H4 (cell line): ENCODE data around the gene INTS6. TPM values are rescaled to one million over a fixed set of nuclear protein-coding genes. Genes with fewer than 3 reads are reported as not detected.
A peak's percentile ranks its signal among the peaks of the same experiment; 100 is the strongest.

Experiments
- DNase-seq: peaks from one replicate; pipeline ENCODE4 v3.0.0-alpha.2; 2015; ENCODE audit warnings: low spot score
- total RNA-seq: library from RNA; depleted of rRNA; stranded (reverse); fragments of >200 nt; shearing (Covaris generic); gene quantifications from 2 replicates; pipeline ENCODE4 v1.2.3, GENCODE V29; 2014

Gene INTS6
- total RNA-seq, 1 experiment from 2014 or later = 18.6 TPM

GRCh38 chr13:51343475-51343874 is 109.4 kb downstream of the INTS6 start:
- no peak for DNase-seq

GRCh38 chr13:51342706-51343105 is 110.1 kb downstream of the INTS6 start:
- no peak for DNase-seq

GRCh38 chr13:51341791-51342190 is 111.0 kb downstream of the INTS6 start:
- no peak for DNase-seq

GRCh38 chr13:51341232-51341631 is 111.6 kb downstream of the INTS6 start:
- no peak for DNase-seq

GRCh38 chr13:51339952-51340732 is 112.7 kb downstream of the INTS6 start:
- no peak for DNase-seq

GRCh38 chr13:51339354-51339753 is 113.5 kb downstream of the INTS6 start, which contains the start of gene SERPINE3:
SERPINE3 (plus strand) TSS chr13:51339691; CDS start chr13:51341092, 1,401 bp downstream.
- no peak for DNase-seq

- no peak for DNase-seq
Observed at GRCh38 chr13:51336746-51337145, 116.1 kb downstream of the INTS6 start.

- DNase-seq = no peak
Observed at GRCh38 chr13:51333826-51334225, 119.0 kb downstream of the INTS6 start.

GRCh38 chr13:51333421-51333820 is 119.4 kb downstream of the INTS6 start:
- no peak for DNase-seq

- DNase-seq = no peak
Observed at GRCh38 chr13:51332566-51333361, 120.1 kb downstream of the INTS6 start.

- DNase-seq = no peak
Observed at GRCh38 chr13:51331354-51331861, 121.4 kb downstream of the INTS6 start.

- DNase-seq = peak; percentile 79
Observed at GRCh38 chr13:51330791-51331190, 122.0 kb downstream of the INTS6 start.

GRCh38 chr13:51329606-51330005 is 123.2 kb downstream of the INTS6 start:
- peak; percentile 49 for DNase-seq

- DNase-seq = no peak
Observed at GRCh38 chr13:51328488-51328887, 124.3 kb downstream of the INTS6 start.

GRCh38 chr13:51327961-51328360 is 124.9 kb downstream of the INTS6 start:
- no peak for DNase-seq

GRCh38 chr13:51326777-51327176 is 126.1 kb downstream of the INTS6 start:
- no peak for DNase-seq

GRCh38 chr13:51325837-51326236 is 127.0 kb downstream of the INTS6 start:
- DNase-seq = no peak

GRCh38 chr13:51324714-51325420 is 128.0 kb downstream of the INTS6 start:
- DNase-seq = no peak

- no peak for DNase-seq
Observed at GRCh38 chr13:51323824-51324511, 128.9 kb downstream of the INTS6 start.

- no peak for DNase-seq
Observed at GRCh38 chr13:51322826-51323225, 130.0 kb downstream of the INTS6 start.

GRCh38 chr13:51321836-51322235 is 131.0 kb downstream of the INTS6 start:
- no peak for DNase-seq
